ENCODE measurements around the gene PNLIPRP1. TPM values are rescaled to one million over a fixed set of nuclear protein-coding genes. Genes with fewer than 3 reads are reported as not detected.

Gene PNLIPRP1
- total RNA-seq, 1 experiment from 2014 or later: not detected

- H3K4me3 ChIP-seq: no peak overlapping the region
- H3K36me3 ChIP-seq: no peaks in the 10 kb centered on the region
- no peaks in the 10 kb centered on the region for H3K27me3 ChIP-seq
- DNase-seq: no peak
- no peaks in the 10 kb centered on the region for H3K9me3 ChIP-seq
Observed at GRCh38 chr10:116615199-116615776, 24.5 kb downstream of the PNLIPRP1 start.

GRCh38 chr10:116620423-116621400, 30.0 kb downstream of the PNLIPRP1 start, which contains the start of gene PNLIPRP2:
Gene PNLIPRP2, plus strand, starts transcription at chr10:116620953.
- no peak within 1 kb of the TSS for H3K4me3 ChIP-seq
- no peaks in the 10 kb centered on the region for H3K9me3 ChIP-seq
- no peaks in the 10 kb centered on the region for H3K27me3 ChIP-seq
- no peaks in the 10 kb centered on the region for H3K36me3 ChIP-seq
- DNase-seq: no peak

GRCh38 chr10:116621476-116621875, 30.7 kb downstream of the PNLIPRP1 start:
- no peaks in the 10 kb centered on the region for H3K9me3 ChIP-seq
- no peak overlapping the region for H3K4me3 ChIP-seq
- no peaks in the 10 kb centered on the region for H3K27me3 ChIP-seq
- no peak for DNase-seq
- no peaks in the 10 kb centered on the region for H3K36me3 ChIP-seq

GRCh38 chr10:116621934-116622655, 31.3 kb downstream of the PNLIPRP1 start:
- no peak for DNase-seq
- Histone ChIP-seq H3K4me3 (no peak overlapping the region), H3K36me3 (no peaks in the 10 kb centered on the region), H3K9me3 (no peaks in the 10 kb centered on the region), H3K27me3 (no peaks in the 10 kb centered on the region)

- H3K36me3 ChIP-seq: no peaks in the 10 kb centered on the region
- no peak for DNase-seq
- no peaks in the 10 kb centered on the region for H3K9me3 ChIP-seq
- no peak overlapping the region for H3K4me3 ChIP-seq
- no peaks in the 10 kb centered on the region for H3K27me3 ChIP-seq
Observed at GRCh38 chr10:116625845-116626244, 35.1 kb downstream of the PNLIPRP1 start.

GRCh38 chr10:116626815-116627214, 36.1 kb downstream of the PNLIPRP1 start:
- no peak for DNase-seq
- Histone ChIP-seq H3K27me3 (no peaks in the 10 kb centered on the region), H3K36me3 (no peaks in the 10 kb centered on the region), H3K9me3 (no peaks in the 10 kb centered on the region), H3K4me3 (no peak overlapping the region)

- DNase-seq: peak; percentile 17
- Histone ChIP-seq H3K36me3 (no peaks in the 10 kb centered on the region), H3K4me3 (peak overlapping the region; percentile 32), H3K9me3 (no peaks in the 10 kb centered on the region), H3K27me3 (no peaks in the 10 kb centered on the region)
Observed at GRCh38 chr10:116627386-116627933, 36.7 kb downstream of the PNLIPRP1 start.

GRCh38 chr10:116629340-116629739, 38.6 kb downstream of the PNLIPRP1 start:
- H3K4me3 ChIP-seq: no peak overlapping the region
- no peak for DNase-seq

GRCh38 chr10:116630020-116630419, 39.3 kb downstream of the PNLIPRP1 start:
- Histone ChIP-seq H3K36me3 (no peaks in the 10 kb centered on the region), H3K9me3 (no peaks in the 10 kb centered on the region), H3K4me3 (no peak overlapping the region), H3K27me3 (no peaks in the 10 kb centered on the region)
- DNase-seq: no peak

More at GRCh38 chr10:116629340-116629739, 38.6 kb downstream of the PNLIPRP1 start:
- H3K36me3 ChIP-seq: no peaks in the 10 kb centered on the region
- no peaks in the 10 kb centered on the region for H3K9me3 ChIP-seq
- H3K27me3 ChIP-seq: no peaks in the 10 kb centered on the region

- no peak overlapping the region for H3K4me3 ChIP-seq
- DNase-seq: no peak
- no peaks in the 10 kb centered on the region for H3K9me3 ChIP-seq
- H3K36me3 ChIP-seq: no peaks in the 10 kb centered on the region
- H3K27me3 ChIP-seq: no peaks in the 10 kb centered on the region
Observed at GRCh38 chr10:116631871-116632295, 41.1 kb downstream of the PNLIPRP1 start.

GRCh38 chr10:116632596-116633215, 41.9 kb downstream of the PNLIPRP1 start:
- H3K4me3 ChIP-seq: no peak overlapping the region
- no peak for DNase-seq

GRCh38 chr10:116633216-116633600, 42.4 kb downstream of the PNLIPRP1 start:
- no peak overlapping the region for H3K4me3 ChIP-seq
- H3K36me3 ChIP-seq: no peaks in the 10 kb centered on the region
- no peaks in the 10 kb centered on the region for H3K9me3 ChIP-seq
- DNase-seq: no peak
- no peaks in the 10 kb centered on the region for H3K27me3 ChIP-seq

More at GRCh38 chr10:116632596-116633215, 41.9 kb downstream of the PNLIPRP1 start:
- no peaks in the 10 kb centered on the region for H3K27me3 ChIP-seq
- no peaks in the 10 kb centered on the region for H3K9me3 ChIP-seq
- no peaks in the 10 kb centered on the region for H3K36me3 ChIP-seq

GRCh38 chr10:116634126-116634975, 43.6 kb downstream of the PNLIPRP1 start:
- no peak for DNase-seq
- Histone ChIP-seq H3K27me3 (no peaks in the 10 kb centered on the region), H3K36me3 (no peaks in the 10 kb centered on the region), H3K4me3 (no peak overlapping the region), H3K9me3 (no peaks in the 10 kb centered on the region)

GRCh38 chr10:116636385-116636784, 45.6 kb downstream of the PNLIPRP1 start:
- H3K27me3 ChIP-seq: no peaks in the 10 kb centered on the region; the same call in none of the 2 replicates
- H3K4me3 ChIP-seq: no peak overlapping the region
- H3K36me3 ChIP-seq: no peaks in the 10 kb centered on the region
- no peak for DNase-seq
- no peaks in the 10 kb centered on the region; the same call in 1 of the 2 replicates for H3K9me3 ChIP-seq

GRCh38 chr10:116636976-116637375, 46.2 kb downstream of the PNLIPRP1 start:
- H3K36me3 ChIP-seq: no peaks in the 10 kb centered on the region
- DNase-seq: no peak
- H3K27me3 ChIP-seq: no peaks in the 10 kb centered on the region; the same call in none of the 2 replicates
- no peak overlapping the region for H3K4me3 ChIP-seq
- H3K9me3 ChIP-seq: no peaks in the 10 kb centered on the region; the same call in 1 of the 2 replicates

Data from MG63 (cell line).